ENCODE measurements around the gene PFDN5. TPM values are rescaled to one million over a fixed set of nuclear protein-coding genes. Genes with fewer than 3 reads are reported as not detected.
"Not testable (repeated sequence)": the region's sequence is repeated elsewhere in the genome, so short reads cannot be mapped to it uniquely, and the experiment has no call there.

PFDN5 gene
- total RNA-seq, 1 experiment from 2014 or later: 357 TPM

- no peak for DNase-seq (ENCODE audit: extremely low read depth, low read depth)
Observed at GRCh38 chr12:53325511-53326061, 30.2 kb downstream of the PFDN5 start.

- DNase-seq (ENCODE audit: extremely low read depth, low read depth): no peak
Observed at GRCh38 chr12:53326460-53327185, 31.3 kb downstream of the PFDN5 start.

- DNase-seq (ENCODE audit: extremely low read depth, low read depth): no peak
Observed at GRCh38 chr12:53327435-53328042, 32.2 kb downstream of the PFDN5 start.

GRCh38 chr12:53328043-53328435, 32.7 kb downstream of the PFDN5 start:
- DNase-seq (ENCODE audit: extremely low read depth, low read depth): no peak

- no peak for DNase-seq (ENCODE audit: extremely low read depth, low read depth)
Observed at GRCh38 chr12:53330671-53331070, 35.3 kb downstream of the PFDN5 start.

- not testable (repeated sequence) for DNase-seq (ENCODE audit: extremely low read depth, low read depth)
Observed at GRCh38 chr12:53332339-53332738, 37.0 kb downstream of the PFDN5 start.

- DNase-seq (ENCODE audit: extremely low read depth, low read depth): no peak
Observed at GRCh38 chr12:53332744-53333143, 37.4 kb downstream of the PFDN5 start.

- DNase-seq (ENCODE audit: extremely low read depth, low read depth): no peak
Observed at GRCh38 chr12:53333289-53333688, 37.9 kb downstream of the PFDN5 start.

GRCh38 chr12:53333845-53334244, 38.5 kb downstream of the PFDN5 start:
- no peak for DNase-seq (ENCODE audit: extremely low read depth, low read depth)

- no peak for DNase-seq (ENCODE audit: extremely low read depth, low read depth)
Observed at GRCh38 chr12:53334822-53335221, 39.5 kb downstream of the PFDN5 start.

- no peak for DNase-seq (ENCODE audit: extremely low read depth, low read depth)
Observed at GRCh38 chr12:53336181-53336681, 40.9 kb downstream of the PFDN5 start, which contains the start of gene SP7. TSS of gene SP7 (minus strand) at chr12:53336354. CDS start at chr12:53335646, 708 bp downstream.

- no peak for DNase-seq (ENCODE audit: extremely low read depth, low read depth)
Observed at GRCh38 chr12:53338017-53338416, 42.7 kb downstream of the PFDN5 start.

- DNase-seq (ENCODE audit: extremely low read depth, low read depth): no peak
Observed at GRCh38 chr12:53338916-53339315, 43.6 kb downstream of the PFDN5 start.

- no peak for DNase-seq (ENCODE audit: extremely low read depth, low read depth)
Observed at GRCh38 chr12:53340398-53340797, 45.1 kb downstream of the PFDN5 start.

- DNase-seq (ENCODE audit: extremely low read depth, low read depth): no peak
Observed at GRCh38 chr12:53343449-53343848, 48.1 kb downstream of the PFDN5 start.

- no peak for DNase-seq (ENCODE audit: extremely low read depth, low read depth)
Observed at GRCh38 chr12:53343969-53344368, 48.6 kb downstream of the PFDN5 start.

GRCh38 chr12:53344487-53344823, 49.1 kb downstream of the PFDN5 start:
- no peak for DNase-seq (ENCODE audit: extremely low read depth, low read depth)

GRCh38 chr12:53344824-53345485, 49.6 kb downstream of the PFDN5 start:
- DNase-seq (ENCODE audit: extremely low read depth, low read depth): peak; percentile 65

GRCh38 chr12:53345486-53346188, 50.3 kb downstream of the PFDN5 start:
- DNase-seq (ENCODE audit: extremely low read depth, low read depth): no peak

GRCh38 chr12:53346491-53346890, 51.1 kb downstream of the PFDN5 start:
- no peak for DNase-seq (ENCODE audit: extremely low read depth, low read depth)

GRCh38 chr12:53347905-53348304, 52.6 kb downstream of the PFDN5 start:
- no peak for DNase-seq (ENCODE audit: extremely low read depth, low read depth)
